T-helper 2 cell treated with Interferon-gamma antibody and Interleukin-4, amounts not matched to agents 5 μg/mL and 100 μg/mL, for 36 hours (primary cell): ENCODE results near the gene PARD3B.

Experiments
- DNase-seq: peaks from one replicate; pipeline ENCODE4 v3.0.0; 2021; ENCODE audit warnings: low spot score
- H3K27ac Mint-ChIP-seq: one replicate; pipeline ENCODE4 v1.8.0; 2021; ENCODE audit warnings: mild to moderate bottlenecking, mixed read lengths
- H3K27me3 Mint-ChIP-seq: one replicate; pipeline ENCODE4 v1.8.0; 2021; ENCODE audit warnings: low read depth, mixed read lengths
- H3K36me3 Mint-ChIP-seq: one replicate; pipeline ENCODE4 v1.8.0; 2021; ENCODE audit warnings: low read depth, mixed read lengths
- H3K4me1 Mint-ChIP-seq: one replicate; pipeline ENCODE4 v1.8.0; 2021; ENCODE audit warnings: low read depth, mixed read lengths
- H3K4me3 Mint-ChIP-seq: one replicate; pipeline ENCODE4 v1.8.0; 2022; ENCODE audit warnings: mild to moderate bottlenecking, moderate library complexity, mixed read lengths
- H3K9me3 Mint-ChIP-seq: one replicate; pipeline ENCODE4 v1.8.0; 2021; ENCODE audit warnings: mixed read lengths

Gene PARD3B

GRCh38 chr2:205411558-205411957, 866.3 kb downstream of the PARD3B start:
- DNase-seq: no peak
- H3K4me3 Mint-ChIP-seq: no peak overlapping the region
- H3K27me3 Mint-ChIP-seq: peaks cover 51% of the 10 kb centered on the region
- H3K36me3 Mint-ChIP-seq: no peaks in the 10 kb centered on the region
- H3K4me1 Mint-ChIP-seq: no peaks in the 10 kb centered on the region
- no peak overlapping the region for H3K27ac Mint-ChIP-seq
- H3K9me3 Mint-ChIP-seq: no peaks in the 10 kb centered on the region

- H3K36me3 Mint-ChIP-seq: no peaks in the 10 kb centered on the region
Measured at GRCh38 chr2:205424326-205424725, 879.1 kb downstream of the PARD3B start.

GRCh38 chr2:205425102-205425501, 879.8 kb downstream of the PARD3B start:
- no peaks in the 10 kb centered on the region for H3K4me1 Mint-ChIP-seq
- H3K4me3 Mint-ChIP-seq: no peak overlapping the region
- no peak for DNase-seq
- H3K36me3 Mint-ChIP-seq: no peaks in the 10 kb centered on the region
- H3K27me3 Mint-ChIP-seq: peaks cover 15% of the 10 kb centered on the region
- H3K9me3 Mint-ChIP-seq: peaks cover 5% of the 10 kb centered on the region
- H3K27ac Mint-ChIP-seq: no peak overlapping the region

More at GRCh38 chr2:205424326-205424725, 879.1 kb downstream of the PARD3B start:
- no peak overlapping the region for H3K27ac Mint-ChIP-seq
- no peak for DNase-seq
- H3K4me1 Mint-ChIP-seq: no peaks in the 10 kb centered on the region
- H3K27me3 Mint-ChIP-seq: peaks cover 14% of the 10 kb centered on the region
- H3K9me3 Mint-ChIP-seq: peaks cover 5% of the 10 kb centered on the region
- no peak overlapping the region for H3K4me3 Mint-ChIP-seq

GRCh38 chr2:205427112-205427511, 881.8 kb downstream of the PARD3B start:
- Mint-ChIP-seq H3K4me1 (no peaks in the 10 kb centered on the region), H3K4me3 (no peak overlapping the region), H3K27ac (no peak overlapping the region), H3K9me3 (no peaks in the 10 kb centered on the region), H3K36me3 (no peaks in the 10 kb centered on the region), H3K27me3 (peaks cover 13% of the 10 kb centered on the region)
- DNase-seq: no peak

- Mint-ChIP-seq H3K4me3 (no peak overlapping the region), H3K9me3 (no peaks in the 10 kb centered on the region), H3K27ac (no peak overlapping the region), H3K27me3 (peaks cover 13% of the 10 kb centered on the region), H3K4me1 (no peaks in the 10 kb centered on the region), H3K36me3 (no peaks in the 10 kb centered on the region)
- no peak for DNase-seq
Measured at GRCh38 chr2:205428811-205429210, 883.5 kb downstream of the PARD3B start.

GRCh38 chr2:205435970-205436369, 890.7 kb downstream of the PARD3B start:
- peaks cover 5% of the 10 kb centered on the region for H3K4me1 Mint-ChIP-seq
- H3K36me3 Mint-ChIP-seq: no peaks in the 10 kb centered on the region
- H3K9me3 Mint-ChIP-seq: no peaks in the 10 kb centered on the region
- no peak overlapping the region for H3K4me3 Mint-ChIP-seq
- H3K27ac Mint-ChIP-seq: no peak overlapping the region
- peaks cover 8% of the 10 kb centered on the region for H3K27me3 Mint-ChIP-seq
- DNase-seq: no peak

- Mint-ChIP-seq H3K27ac (no peak overlapping the region), H3K4me1 (peaks cover 5% of the 10 kb centered on the region), H3K27me3 (peaks cover 8% of the 10 kb centered on the region), H3K36me3 (no peaks in the 10 kb centered on the region), H3K4me3 (no peak overlapping the region), H3K9me3 (no peaks in the 10 kb centered on the region)
- no peak for DNase-seq
Measured at GRCh38 chr2:205438241-205438640, 893.0 kb downstream of the PARD3B start.

GRCh38 chr2:205439621-205440020, 894.3 kb downstream of the PARD3B start:
- Mint-ChIP-seq H3K4me3 (no peak overlapping the region), H3K4me1 (peaks cover 5% of the 10 kb centered on the region), H3K27ac (no peak overlapping the region), H3K36me3 (no peaks in the 10 kb centered on the region), H3K27me3 (peaks cover 5% of the 10 kb centered on the region), H3K9me3 (no peaks in the 10 kb centered on the region)
- DNase-seq: no peak

GRCh38 chr2:205441524-205441923, 896.2 kb downstream of the PARD3B start:
- H3K4me3 Mint-ChIP-seq: no peak overlapping the region
- no peaks in the 10 kb centered on the region for H3K9me3 Mint-ChIP-seq
- peaks cover 10% of the 10 kb centered on the region for H3K27me3 Mint-ChIP-seq
- no peak for DNase-seq
- no peak overlapping the region for H3K27ac Mint-ChIP-seq
- no peaks in the 10 kb centered on the region for H3K36me3 Mint-ChIP-seq
- peaks cover 5% of the 10 kb centered on the region for H3K4me1 Mint-ChIP-seq

- no peaks in the 10 kb centered on the region for H3K4me1 Mint-ChIP-seq
- no peaks in the 10 kb centered on the region for H3K36me3 Mint-ChIP-seq
- no peak for DNase-seq
- no peak overlapping the region for H3K27ac Mint-ChIP-seq
- H3K27me3 Mint-ChIP-seq: peaks cover 23% of the 10 kb centered on the region
- H3K4me3 Mint-ChIP-seq: no peak overlapping the region
- H3K9me3 Mint-ChIP-seq: no peaks in the 10 kb centered on the region
Measured at GRCh38 chr2:205448189-205448588, 902.9 kb downstream of the PARD3B start.

- Mint-ChIP-seq H3K9me3 (no peaks in the 10 kb centered on the region), H3K27ac (no peak overlapping the region), H3K4me1 (no peaks in the 10 kb centered on the region), H3K27me3 (peaks cover 25% of the 10 kb centered on the region), H3K4me3 (no peak overlapping the region), H3K36me3 (no peaks in the 10 kb centered on the region)
- no peak for DNase-seq
Measured at GRCh38 chr2:205451901-205452512, 906.7 kb downstream of the PARD3B start.

- H3K4me3 Mint-ChIP-seq: no peak overlapping the region
- no peaks in the 10 kb centered on the region for H3K36me3 Mint-ChIP-seq
- no peaks in the 10 kb centered on the region for H3K9me3 Mint-ChIP-seq
- no peak for DNase-seq
- H3K27me3 Mint-ChIP-seq: peaks cover 33% of the 10 kb centered on the region
- no peak overlapping the region for H3K27ac Mint-ChIP-seq
- no peaks in the 10 kb centered on the region for H3K4me1 Mint-ChIP-seq
Measured at GRCh38 chr2:205453202-205453601, 907.9 kb downstream of the PARD3B start.

GRCh38 chr2:205456682-205457081, 911.4 kb downstream of the PARD3B start:
- Mint-ChIP-seq H3K9me3 (no peaks in the 10 kb centered on the region), H3K4me1 (peaks cover 7% of the 10 kb centered on the region), H3K4me3 (no peak overlapping the region), H3K27me3 (peaks cover 37% of the 10 kb centered on the region), H3K27ac (no peak overlapping the region), H3K36me3 (no peaks in the 10 kb centered on the region)
- DNase-seq: no peak

- no peak for DNase-seq
- Mint-ChIP-seq H3K9me3 (no peaks in the 10 kb centered on the region), H3K4me3 (no peak overlapping the region), H3K36me3 (no peaks in the 10 kb centered on the region), H3K4me1 (peaks cover 10% of the 10 kb centered on the region), H3K27ac (no peak overlapping the region), H3K27me3 (peaks cover 26% of the 10 kb centered on the region)
Measured at GRCh38 chr2:205460217-205460616, 914.9 kb downstream of the PARD3B start.

- Mint-ChIP-seq H3K4me3 (no peak overlapping the region), H3K9me3 (no peaks in the 10 kb centered on the region), H3K27ac (no peak overlapping the region), H3K4me1 (peaks cover 10% of the 10 kb centered on the region), H3K27me3 (peaks cover 26% of the 10 kb centered on the region), H3K36me3 (no peaks in the 10 kb centered on the region)
- no peak for DNase-seq
Measured at GRCh38 chr2:205461169-205461568, 915.9 kb downstream of the PARD3B start.
